Kidney (tissue), 14 donors: ENCODE measurements around the gene RPS19. TPM values are rescaled to one million over a fixed set of nuclear protein-coding genes. Genes with fewer than 3 reads are reported as not detected.

Experiments
- DNase-seq, 5 donors: peaks; one replicate each; pipeline ENCODE4 v3.0.0-alpha.2; 2013 to 2020
- FAIRE-seq: peaks from 2 replicates; lab custom pipeline; 2012; peaks lifted over from hg19 to GRCh38; lab: Jason Lieb, UNC
- H3K27ac ChIP-seq, 2 donors: one replicate each; pipeline ENCODE4 v1.7.0; 2013; ENCODE audit warnings: low read depth in 2 of 2, low read length in 2 of 2, inconsistent platforms in 1 of 2
- H3K27me3 ChIP-seq: one replicate; pipeline ENCODE4 v1.7.1; 2013; ENCODE audit warnings: low read length, inconsistent platforms; ENCODE audit not compliant: control insufficient read depth, insufficient read depth
- H3K36me3 ChIP-seq, 3 donors: one replicate each; pipeline versions ENCODE4 v1.7.0 to v1.7.1; 2013; ENCODE audit warnings: low read length in 3 of 3, control low read depth in 1 of 3, inconsistent platforms in 1 of 3; ENCODE audit not compliant: insufficient read depth in 3 of 3, control insufficient read depth in 2 of 3
- H3K4me1 ChIP-seq, 3 donors: one replicate each; pipeline versions ENCODE4 v1.7.0 to v1.7.1; 2013; ENCODE audit warnings: low read length in 3 of 3, inconsistent platforms in 1 of 3, low read depth in 1 of 3; ENCODE audit not compliant: control insufficient read depth in 2 of 3, insufficient read depth in 2 of 3
- H3K4me3 ChIP-seq, 3 donors: one replicate each; pipeline versions ENCODE4 v1.7.0 to v1.8.1; 2013; ENCODE audit warnings: low read length in 3 of 3, control low read depth in 1 of 3, inconsistent platforms in 1 of 3
- H3K9ac ChIP-seq, 3 donors: one replicate each; pipeline versions ENCODE4 v1.7.0 to v1.7.1; 2013; ENCODE audit warnings: low read length in 3 of 3, control low read depth in 1 of 3, inconsistent platforms in 1 of 3
- H3K9me3 ChIP-seq, 3 donors: one replicate each; pipeline versions ENCODE4 v1.7.0 to v1.7.1; 2013; ENCODE audit warnings: low read length in 3 of 3, control low read depth in 1 of 3, inconsistent platforms in 1 of 3; ENCODE audit not compliant: control insufficient read depth in 2 of 3, insufficient read depth in 1 of 3
- CTCF ChIP-seq: IDR thresholded peaks from 3 replicates; pipeline ENCODE4 v1.5.1; 2012; ENCODE audit warnings: mild to moderate bottlenecking, moderate library complexity, borderline replicate concordance; ENCODE audit not compliant: insufficient read depth; ENCODE audit errors: extremely low read depth
- intact Hi-C: fragments of 100-400 bp; cut with DNase I; formaldehyde crosslinking; loops from one replicate; pipeline ENCODE4 v1.11.1; 2022
- polyA plus RNA-seq: library from polyadenylated mRNA; stranded (reverse); fragments of 350-450 nt; fragmentation: Illumina TruSeq; extraction: RNeasy Lipid Tissue Mini Kit (QIAGEN cat#74804); gene quantifications from one replicate; pipeline ENCODE4 v1.2.3, GENCODE V29; 2014; ENCODE audit warnings: low read depth, low replicate concordance; ENCODE audit not compliant: insufficient read depth
- total RNA-seq: library from RNA; stranded (reverse); fragmentation: NEBNext Ultra II Directional; extraction: Animal tissue kit (Norgen Biotek cat#: 25700); gene quantifications from one replicate; pipeline ENCODE4 v1.2.1, GENCODE V29; 2021
- donor health status: control.
- donor health status: control.
- donor health status: control.
- donor health status: control.
- donor health status: control.
- donor health status: DM: yes; HTN: yes; CAD: no.
- donor health status: Normal renal cell carcinoma (clear cell type).

The RPS19 gene
- total and polyA plus RNA-seq, 2 donors from 2014 or later: 1,433 to 2,116 TPM

- DNase-seq (no peak), FAIRE-seq (no peak)
- peaks cover 0 to 34% (median 18%) of the 10 kb centered on the region in 3 donors for H3K36me3 ChIP-seq
- no peak overlapping the region for H3K4me3 ChIP-seq
- intact Hi-C loops: no loop called here
- TF ChIP-seq CTCF: no peak
- H3K9ac ChIP-seq: no peak overlapping the region
- H3K27ac ChIP-seq: no peak overlapping the region
- H3K4me1 ChIP-seq: no peaks in the 10 kb centered on the region
- H3K9me3 ChIP-seq: no peaks in the 10 kb centered on the region
- H3K27me3 ChIP-seq: no peaks in the 10 kb centered on the region
Measured at GRCh38 chr19:41895745-41896580, 35.9 kb downstream of the RPS19 start.

GRCh38 chr19:41896581-41896942, 36.5 kb downstream of the RPS19 start:
- no peak overlapping the region for H3K27ac ChIP-seq
- H3K9ac ChIP-seq: no peak overlapping the region
- no peaks in the 10 kb centered on the region for H3K4me1 ChIP-seq
- no peak for DNase-seq
- peaks cover 0 to 36% (median 17%) of the 10 kb centered on the region in 3 donors for H3K36me3 ChIP-seq
- intact Hi-C loops: no loop called here
- FAIRE-seq: no peak
- H3K27me3 ChIP-seq: no peaks in the 10 kb centered on the region
- no peaks in the 10 kb centered on the region for H3K9me3 ChIP-seq
- no peak for TF ChIP-seq CTCF
- H3K4me3 ChIP-seq: no peak overlapping the region

GRCh38 chr19:41897181-41897580, 37.1 kb downstream of the RPS19 start:
- Histone ChIP-seq H3K9me3 (no peaks in the 10 kb centered on the region), H3K9ac (no peak overlapping the region), H3K27ac (no peak overlapping the region), H3K4me1 (no peaks in the 10 kb centered on the region), H3K36me3 (peaks cover 0 to 38% (median 16%) of the 10 kb centered on the region in 3 donors), H3K4me3 (no peak overlapping the region), H3K27me3 (no peaks in the 10 kb centered on the region)
- no peak for TF ChIP-seq CTCF
- DNase-seq (no peak), FAIRE-seq (no peak)
- intact Hi-C loops: no loop called here

GRCh38 chr19:41897820-41898219, 37.8 kb downstream of the RPS19 start:
- Histone ChIP-seq H3K4me3 (no peak overlapping the region), H3K4me1 (no peaks in the 10 kb centered on the region), H3K36me3 (peaks cover 0 to 39% (median 17%) of the 10 kb centered on the region in 3 donors), H3K27ac (no peak overlapping the region), H3K27me3 (no peaks in the 10 kb centered on the region), H3K9me3 (no peaks in the 10 kb centered on the region), H3K9ac (no peak overlapping the region)
- TF ChIP-seq CTCF: no peak
- FAIRE-seq: no peak
- no peak for DNase-seq
- intact Hi-C loops: no loop called here
